Lung (tissue), 12 donors: ENCODE measurements around the gene PCDHB10. TPM values are rescaled to one million over a fixed set of nuclear protein-coding genes. Genes with fewer than 3 reads are reported as not detected.
"Not testable (repeated sequence)": the region's sequence is repeated elsewhere in the genome, so short reads cannot be mapped to it uniquely, and the experiment has no call there.

Experiments
- ATAC-seq: fragments of 200-7000 bp; cut with Tn5 transposase; one replicate; pipeline ENCODE4 v1.9.1; 2020; ENCODE audit warnings: moderate number of reproducible peaks; ENCODE audit not compliant: insufficient read depth, low FRiP score
- DNase-seq, 3 donors: peaks; one replicate each; pipeline ENCODE4 v3.0.0-alpha.2; 2013 to 2017
- H3K27ac ChIP-seq, 2 donors: one replicate each; pipeline ENCODE4 v1.5.1; 2013; ENCODE audit warnings: mild to moderate bottlenecking in 2 of 2, moderate library complexity in 2 of 2, control low read depth in 1 of 2, inconsistent platforms in 1 of 2, low read depth in 1 of 2, low read length in 1 of 2
- H3K27me3 ChIP-seq, 3 donors: one replicate each; pipeline ENCODE4 v1.5.1; 2013; ENCODE audit warnings: low read length in 2 of 3; ENCODE audit not compliant: control insufficient read depth in 3 of 3, insufficient read depth in 3 of 3
- H3K36me3 ChIP-seq, 4 donors: one replicate each; pipeline ENCODE4 v1.5.1; 2013; ENCODE audit warnings: low read length in 4 of 4, mild to moderate bottlenecking in 1 of 4, moderate library complexity in 1 of 4; ENCODE audit not compliant: control insufficient read depth in 4 of 4, insufficient read depth in 4 of 4
- H3K4me1 ChIP-seq, 5 donors: one replicate each; pipeline ENCODE4 v1.5.1; 2013; ENCODE audit warnings: low read length in 5 of 5, mild to moderate bottlenecking in 2 of 5, moderate library complexity in 1 of 5; ENCODE audit not compliant: control insufficient read depth in 5 of 5, insufficient read depth in 5 of 5
- H3K4me3 ChIP-seq: one replicate; pipeline ENCODE4 v1.5.1; 2013; ENCODE audit warnings: mild to moderate bottlenecking, control low read depth, moderate library complexity
- H3K9ac ChIP-seq, 2 donors: one replicate each; pipeline ENCODE4 v1.5.1; 2013; ENCODE audit warnings: low read length in 2 of 2, control low read depth in 1 of 2; ENCODE audit not compliant: insufficient read depth in 1 of 2
- H3K9me3 ChIP-seq, 4 donors: one replicate each; pipeline ENCODE4 v1.5.1; 2013; ENCODE audit warnings: low read length in 3 of 4, mild to moderate bottlenecking in 1 of 4, moderate library complexity in 1 of 4; ENCODE audit not compliant: control insufficient read depth in 4 of 4, insufficient read depth in 3 of 4
- CTCF ChIP-seq: IDR thresholded peaks from 2 replicates; pipeline ENCODE4 v1.5.1; 2012; ENCODE audit warnings: mild to moderate bottlenecking; ENCODE audit errors: control extremely low read depth, extremely low read depth
- WGBS, 2 donors: extraction: QIAGEN DNeasy Blood & Tissue Kit; methylation state at CpG; one replicate each; pipeline ENCODE4 v1.1.7; 2013; 5-methylcytosine and 5-hydroxymethylcytosine counted together
- polyA plus RNA-seq, 2 donors: library from polyadenylated mRNA; stranded (reverse); fragments of 200-250 nt; gene quantifications; one replicate each; pipeline ENCODE4 v1.2.1, GENCODE V29; 2013
- total RNA-seq, 2 donors: library from RNA; depleted of rRNA in 1 of 2; stranded (reverse); fragments of >200 nt in 1 of 2; gene quantifications; one replicate each; pipeline ENCODE4 v1.2.1, GENCODE V29; 2014 to 2021
- donor health status: control.
- donor health status: control.
- donor health status: Bipolar disorder and iron deficiency.
- donor health status: healthy.
- donor health status: DM: yes; HTN: yes; CAD: no.

PCDHB10 gene
- total and polyA plus RNA-seq, 4 donors = 0.53 to 6.3 (median 1.3) TPM

GRCh38 chr5:141180313-141180712 is 11.8 kb upstream of the PCDHB10 start:
- H3K27me3 ChIP-seq = peaks cover 0 to 4% (median 3%) of the 10 kb centered on the region in 3 donors

GRCh38 chr5:141182248-141182647 is 9.9 kb upstream of the PCDHB10 start, which contains the start of gene PCDHB16:
Gene PCDHB16 (plus strand): TSS chr5:141182387. CDS start chr5:141182560, 173 bp downstream.
- Histone ChIP-seq H3K9me3 (peaks cover 9 to 39% (median 17%) of the 10 kb centered on the region in 4 donors), H3K4me1 (peaks cover 0 to 1% (median 0%) of the 10 kb centered on the region in 5 donors), H3K4me3 (peak within 1 kb of the TSS; percentile 13), H3K9ac (peak within 1 kb of the TSS in 1 of 2 donors; percentile 78), H3K36me3 (peaks cover 0 to 3% (median 0%) of the 10 kb centered on the region in 4 donors), H3K27ac (no peak within 1 kb of the TSS), H3K27me3 (peaks cover 0 to 4% (median 3%) of the 10 kb centered on the region in 3 donors)
- no peak for TF ChIP-seq CTCF
- peak; percentile 63 to 78 (median 65) for DNase-seq
- 14 to 17% methylated on average over 13 of the region's 13 CpGs for WGBS, 2 donors
- peak; percentile 47 for ATAC-seq

More at GRCh38 chr5:141180313-141180712, 11.8 kb upstream of the PCDHB10 start:
- H3K9ac ChIP-seq = no peak overlapping the region
- peaks cover 4 to 39% (median 24%) of the 10 kb centered on the region in 4 donors for H3K9me3 ChIP-seq
- DNase-seq (no peak), ATAC-seq (no peak)
- H3K4me1 ChIP-seq = peaks cover 0 to 1% (median 0%) of the 10 kb centered on the region in 5 donors
- no peak for TF ChIP-seq CTCF
- H3K27ac ChIP-seq = no peak overlapping the region
- H3K36me3 ChIP-seq = peaks cover 0 to 3% (median 0%) of the 10 kb centered on the region in 4 donors
- no peak overlapping the region for H3K4me3 ChIP-seq
- WGBS, 2 donors = 29 to 41% methylated on average over 1 of the region's 1 CpG

GRCh38 chr5:141184117-141184855 is 7.9 kb upstream of the PCDHB10 start:
- H3K27ac ChIP-seq, H3K36me3 ChIP-seq, H3K4me3 ChIP-seq, H3K4me1 ChIP-seq, H3K9ac ChIP-seq, H3K27me3 ChIP-seq, DNase-seq, ATAC-seq: not testable (repeated sequence)
- 29 to 39% methylated on average over 31 to 56 of the region's 69 CpGs for WGBS, 2 donors
- peaks cover 5 to 36% (median 14%) of the 10 kb centered on the region in 4 donors for H3K9me3 ChIP-seq

GRCh38 chr5:141186897-141187512 is 5.1 kb upstream of the PCDHB10 start, which contains the start of gene PCDHB9:
Gene PCDHB9 (plus strand): TSS chr5:141187161. CDS start chr5:141187319, 158 bp downstream.
- H3K9ac ChIP-seq = no peak within 1 kb of the TSS
- no peak for TF ChIP-seq CTCF
- no peaks in the 10 kb centered on the region for H3K27me3 ChIP-seq
- H3K4me1 ChIP-seq = peaks cover 0 to 1% (median 0%) of the 10 kb centered on the region in 5 donors
- no peak within 1 kb of the TSS for H3K27ac ChIP-seq
- 16% methylated on average over 9 of the region's 9 CpGs for WGBS, 2 donors
- no peak within 1 kb of the TSS for H3K4me3 ChIP-seq
- peaks cover 5 to 31% (median 16%) of the 10 kb centered on the region in 4 donors for H3K9me3 ChIP-seq
- ATAC-seq (no peak), DNase-seq (peak in 2 of 3 donors; percentile 34 to 50)
- peaks cover 0 to 3% (median 0%) of the 10 kb centered on the region in 4 donors for H3K36me3 ChIP-seq

- not testable (repeated sequence) for H3K27me3 ChIP-seq, ATAC-seq, H3K4me1 ChIP-seq, DNase-seq, H3K4me3 ChIP-seq, H3K27ac ChIP-seq, H3K9ac ChIP-seq, H3K36me3 ChIP-seq
- WGBS, 2 donors = 32 to 38% methylated on average over 20 to 32 of the region's 37 CpGs
- peaks cover 5 to 24% (median 10%) of the 10 kb centered on the region in 4 donors for H3K9me3 ChIP-seq
These were observed 3.5 kb upstream of the PCDHB10 start for GRCh38 chr5:141188682-141189081.
